Endothelial cell (in vitro differentiated cells): ENCODE measurements around the gene ZIC1. TPM values are rescaled to one million over a fixed set of nuclear protein-coding genes. Genes with fewer than 3 reads are reported as not detected.

ENCODE experiments used
- DNase-seq: peaks from one replicate; pipeline ENCODE4 v3.0.0; 2021; ENCODE audit warnings: low spot score
- H3K27ac Mint-ChIP-seq: one replicate; pipeline ENCODE4 v1.8.0; 2021; ENCODE audit warnings: mixed read lengths, inconsistent platforms; ENCODE audit not compliant: unreplicated experiment
- H3K27me3 Mint-ChIP-seq: one replicate; pipeline ENCODE4 v1.8.0; 2021; ENCODE audit warnings: mild to moderate bottlenecking, moderate library complexity, mixed read lengths, inconsistent platforms; ENCODE audit not compliant: unreplicated experiment
- H3K36me3 Mint-ChIP-seq: one replicate; pipeline ENCODE4 v1.8.0; 2021; ENCODE audit warnings: mild to moderate bottlenecking, low read depth, mixed read lengths, inconsistent platforms; ENCODE audit not compliant: unreplicated experiment
- H3K4me1 Mint-ChIP-seq: one replicate; pipeline ENCODE4 v1.8.0; 2021; ENCODE audit warnings: mild to moderate bottlenecking, mixed read lengths, inconsistent platforms; ENCODE audit not compliant: unreplicated experiment
- H3K4me3 Mint-ChIP-seq: one replicate; pipeline ENCODE4 v1.8.0; 2021; ENCODE audit warnings: mild to moderate bottlenecking, mixed read lengths, inconsistent platforms; ENCODE audit not compliant: unreplicated experiment
- H3K9me3 Mint-ChIP-seq: one replicate; pipeline ENCODE4 v1.8.0; 2021; ENCODE audit warnings: mixed read lengths, inconsistent platforms; ENCODE audit not compliant: unreplicated experiment
- CTCF ChIP-seq: fragments of 200-600 bp; sonication (generic); IDR thresholded peaks from one replicate; pipeline ENCODE4 v1.5.0; 2021; ENCODE audit warnings: antibody characterized with exemption; ENCODE audit not compliant: unreplicated experiment
- total RNA-seq: library from RNA; stranded (reverse); fragmentation: NEBNext Ultra II Directional; extraction: Animal tissue kit (Norgen Biotek cat#: 25700); gene quantifications from one replicate; pipeline ENCODE4 v1.2.1, GENCODE V29; 2021; ENCODE audit not compliant: unreplicated experiment

ZIC1 gene
- total RNA-seq, 1 donor from 2014 or later, result 4.1 TPM

- DNase-seq, result no peak
- Mint-ChIP-seq H3K4me1 (peaks cover 51% of the 10 kb centered on the region), H3K9me3 (no peaks in the 10 kb centered on the region), H3K27me3 (peaks cover 63% of the 10 kb centered on the region), H3K36me3 (no peaks in the 10 kb centered on the region), H3K4me3 (peak overlapping the region; percentile 79), H3K27ac (no peak overlapping the region)
- no peak for TF ChIP-seq CTCF
Measured at GRCh38 chr3:147410526-147411237, 1.5 kb downstream of the ZIC1 start.

GRCh38 chr3:147411238-147411814 is 2.2 kb downstream of the ZIC1 start:
- peak overlapping the region; percentile 7 for H3K27ac Mint-ChIP-seq

GRCh38 chr3:147411815-147412241 is 2.7 kb downstream of the ZIC1 start:
- Mint-ChIP-seq H3K27me3 (peaks cover 57% of the 10 kb centered on the region), H3K27ac (peak overlapping the region; percentile 7), H3K4me1 (peaks cover 48% of the 10 kb centered on the region), H3K4me3 (peak overlapping the region; percentile 79), H3K9me3 (no peaks in the 10 kb centered on the region), H3K36me3 (no peaks in the 10 kb centered on the region)
- no peak for DNase-seq
- no peak for TF ChIP-seq CTCF

More at GRCh38 chr3:147411238-147411814, 2.2 kb downstream of the ZIC1 start:
- Mint-ChIP-seq H3K9me3 (no peaks in the 10 kb centered on the region), H3K27me3 (peaks cover 61% of the 10 kb centered on the region), H3K4me1 (peaks cover 51% of the 10 kb centered on the region), H3K36me3 (no peaks in the 10 kb centered on the region), H3K4me3 (peak overlapping the region; percentile 79)
- no peak for TF ChIP-seq CTCF
- DNase-seq, result no peak

- Mint-ChIP-seq H3K9me3 (no peaks in the 10 kb centered on the region), H3K4me3 (no peak overlapping the region), H3K27me3 (peaks cover 53% of the 10 kb centered on the region), H3K27ac (no peak overlapping the region), H3K36me3 (no peaks in the 10 kb centered on the region), H3K4me1 (peaks cover 45% of the 10 kb centered on the region)
- TF ChIP-seq CTCF, result no peak
- peak; percentile 31 for DNase-seq
Measured at GRCh38 chr3:147412261-147412916, 3.2 kb downstream of the ZIC1 start.
